ENCODE data around the gene ERICH4.
A peak's percentile ranks its signal among the peaks of the same experiment; 100 is the strongest.
"Not testable (repeated sequence)": the region's sequence is repeated elsewhere in the genome, so short reads cannot be mapped to it uniquely, and the experiment has no call there.

ERICH4 gene

GRCh38 chr19:41436674-41436951 is 6.3 kb upstream of the ERICH4 start:
- DNase-seq: no peak

GRCh38 chr19:41437944-41438574 is 4.9 kb upstream of the ERICH4 start:
- DNase-seq: no peak

- peak; percentile 95 to 96 for DNase-seq
Observed at GRCh38 chr19:41439441-41440222, 3.3 kb upstream of the ERICH4 start, which contains the start of gene DMAC2. Gene DMAC2, minus strand, starts transcription at chr19:41439912. Its CDS starts 13 bp downstream, at chr19:41439899.

- no peak for DNase-seq
Observed at GRCh38 chr19:41441321-41441945, 1.5 kb upstream of the ERICH4 start.

- DNase-seq: no peak
Observed at GRCh38 chr19:41443813-41444455, 978 bp downstream of the ERICH4 start.

GRCh38 chr19:41445575-41445974 is 2.6 kb downstream of the ERICH4 start:
- no peak for DNase-seq

- no peak for DNase-seq
Observed at GRCh38 chr19:41447732-41448332, 4.9 kb downstream of the ERICH4 start.

GRCh38 chr19:41449079-41449864 is 6.3 kb downstream of the ERICH4 start:
- peak; percentile 60 to 62 for DNase-seq

GRCh38 chr19:41449865-41450178 is 6.9 kb downstream of the ERICH4 start:
- DNase-seq: no peak

- no peak for DNase-seq
Observed at GRCh38 chr19:41452584-41453275, 9.8 kb downstream of the ERICH4 start.

- DNase-seq: no peak
Observed at GRCh38 chr19:41455936-41456335, 13.0 kb downstream of the ERICH4 start.

- no peak for DNase-seq
Observed at GRCh38 chr19:41456342-41456918, 13.5 kb downstream of the ERICH4 start.

GRCh38 chr19:41457241-41457640 is 14.3 kb downstream of the ERICH4 start:
- no peak for DNase-seq

- no peak for DNase-seq
Observed at GRCh38 chr19:41462497-41462896, 19.5 kb downstream of the ERICH4 start.

GRCh38 chr19:41463257-41464256 is 20.6 kb downstream of the ERICH4 start:
- DNase-seq: not testable (repeated sequence)

- no peak for DNase-seq
Observed at GRCh38 chr19:41476583-41476982, 33.6 kb downstream of the ERICH4 start.

- DNase-seq: no peak
Observed at GRCh38 chr19:41478171-41478570, 35.2 kb downstream of the ERICH4 start.

GRCh38 chr19:41478875-41479756 is 36.2 kb downstream of the ERICH4 start:
- no peak for DNase-seq

GRCh38 chr19:41479757-41480191 is 36.8 kb downstream of the ERICH4 start:
- no peak for DNase-seq

All from activated CD4-positive, alpha-beta T cell treated with anti-CD3 and anti-CD28 coated beads, Interleukin-2, amount 50 U/mL, for 4 hours (primary cell).